CD4-positive, alpha-beta T cell treated with Interferon alpha-2 for 1 hour (primary cell): ENCODE data around the gene TMIE.

Experiments used
- DNase-seq, 2 donors: peaks; one replicate each; pipeline ENCODE4 v3.0.0-alpha.2; 2020 to 2022

The TMIE gene

DNA sequence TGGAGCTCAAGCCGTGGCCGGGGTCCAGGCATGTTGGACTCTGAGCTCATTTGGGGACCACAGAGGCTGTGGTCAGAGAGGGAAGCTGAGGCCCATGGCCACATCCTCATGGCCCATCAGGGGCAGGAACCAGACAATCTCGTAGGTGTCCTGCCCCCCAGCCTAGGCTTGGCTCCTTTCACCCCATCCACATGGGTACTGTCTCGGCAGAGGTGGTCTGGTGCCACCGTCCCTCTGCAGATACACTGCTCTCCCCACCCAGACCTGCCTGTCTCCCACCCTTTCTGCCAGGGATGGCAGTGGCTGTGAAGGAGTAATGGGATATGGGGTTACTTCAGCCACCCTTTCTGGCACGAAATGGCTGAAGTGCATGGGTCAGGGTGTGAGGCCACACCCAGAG is 8.5 kb downstream of the TMIE start:
- DNase-seq: no peak

GRCh38 chr3:46710229-46710628 is 9.0 kb downstream of the TMIE start:
- no peak for DNase-seq

DNA sequence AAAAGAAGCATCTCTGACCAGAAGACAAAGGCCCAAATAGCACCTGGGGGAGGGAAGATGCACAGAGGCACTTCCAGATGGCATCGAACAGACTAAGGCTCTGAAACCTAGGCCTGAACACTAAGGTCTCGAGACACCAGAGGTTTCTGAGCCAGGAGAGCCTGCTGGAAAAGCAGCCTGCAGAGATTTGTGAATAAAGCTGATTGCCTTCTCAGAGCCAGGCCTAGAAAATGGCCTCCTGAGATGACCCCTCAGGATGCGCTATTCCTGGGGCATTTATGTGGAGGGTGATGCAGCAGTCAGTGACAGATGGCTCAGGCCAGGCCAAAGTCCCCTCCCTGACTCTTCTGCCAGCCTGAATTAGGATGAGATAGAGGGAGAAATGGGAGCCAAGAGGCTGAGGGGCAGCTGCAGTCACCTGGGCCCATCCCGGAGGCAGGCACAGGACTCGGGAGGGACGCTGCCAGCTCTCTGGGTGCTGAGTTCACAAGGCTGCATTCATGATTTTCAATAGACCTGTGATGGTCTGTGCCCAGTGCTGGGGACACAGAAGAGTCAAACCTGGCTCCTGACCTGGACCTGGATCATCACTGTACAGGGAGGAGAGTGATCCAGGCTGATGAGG is 9.6 kb downstream of the TMIE start:
- DNase-seq: no peak

DNA sequence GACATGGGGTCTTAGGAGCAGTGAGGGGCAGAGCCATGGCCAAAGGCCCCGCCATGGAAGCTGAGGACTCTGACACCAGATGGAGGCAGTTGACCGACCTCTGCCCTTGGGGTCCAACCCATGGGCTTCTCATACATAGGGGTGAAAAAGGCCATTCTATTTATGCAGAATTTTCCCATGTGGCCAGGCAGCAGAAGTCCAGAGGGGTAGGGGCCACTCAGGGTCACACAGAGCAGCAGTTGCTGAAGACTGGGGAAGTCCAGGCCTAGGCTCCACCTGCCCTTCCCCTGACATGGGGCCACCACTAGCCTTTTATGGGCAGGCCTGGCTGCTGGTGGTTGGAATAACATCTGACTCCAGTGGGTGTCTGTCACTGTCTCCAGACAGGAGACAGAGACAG is 10.1 kb downstream of the TMIE start:
- DNase-seq: no peak

GRCh38 chr3:46711760-46712159 is 10.6 kb downstream of the TMIE start:
- no peak for DNase-seq

- no peak for DNase-seq
Observed at GRCh38 chr3:46712191-46713049, 11.2 kb downstream of the TMIE start.

- DNase-seq: no peak
Observed at GRCh38 chr3:46713050-46713897, 12.1 kb downstream of the TMIE start.

DNA sequence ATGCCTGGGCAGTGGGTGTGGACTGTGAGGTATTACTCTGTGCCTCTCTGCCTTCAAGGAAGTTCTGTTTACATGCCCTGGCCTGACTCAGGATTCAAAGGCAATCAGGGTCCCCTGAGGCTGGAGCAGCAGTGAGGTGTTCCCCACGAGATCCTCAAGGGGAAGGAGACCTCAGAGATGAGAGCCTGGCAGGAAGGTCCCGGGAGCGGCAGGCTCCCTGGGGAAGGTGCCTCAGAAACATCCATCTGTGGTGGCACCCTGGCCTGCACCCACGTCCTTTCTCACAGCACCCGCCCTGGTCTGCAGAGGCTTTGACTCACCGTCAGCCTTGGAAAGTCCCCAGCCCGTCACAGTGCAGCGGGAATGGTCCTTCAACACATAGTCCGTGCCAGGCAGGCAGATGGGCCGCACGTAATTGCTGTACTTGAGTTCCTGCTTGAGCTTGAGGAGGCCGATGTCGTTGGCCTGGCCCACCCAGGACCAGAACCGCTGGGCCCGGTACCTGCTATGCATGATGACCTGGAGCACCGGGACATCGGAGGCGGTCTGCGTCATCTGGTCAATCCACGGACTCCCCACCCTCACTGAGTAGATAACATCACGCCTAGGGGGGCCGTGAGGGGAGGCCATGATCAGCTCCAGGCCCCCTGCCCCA is 12.8 kb downstream of the TMIE start:
- DNase-seq: no peak

DNA sequence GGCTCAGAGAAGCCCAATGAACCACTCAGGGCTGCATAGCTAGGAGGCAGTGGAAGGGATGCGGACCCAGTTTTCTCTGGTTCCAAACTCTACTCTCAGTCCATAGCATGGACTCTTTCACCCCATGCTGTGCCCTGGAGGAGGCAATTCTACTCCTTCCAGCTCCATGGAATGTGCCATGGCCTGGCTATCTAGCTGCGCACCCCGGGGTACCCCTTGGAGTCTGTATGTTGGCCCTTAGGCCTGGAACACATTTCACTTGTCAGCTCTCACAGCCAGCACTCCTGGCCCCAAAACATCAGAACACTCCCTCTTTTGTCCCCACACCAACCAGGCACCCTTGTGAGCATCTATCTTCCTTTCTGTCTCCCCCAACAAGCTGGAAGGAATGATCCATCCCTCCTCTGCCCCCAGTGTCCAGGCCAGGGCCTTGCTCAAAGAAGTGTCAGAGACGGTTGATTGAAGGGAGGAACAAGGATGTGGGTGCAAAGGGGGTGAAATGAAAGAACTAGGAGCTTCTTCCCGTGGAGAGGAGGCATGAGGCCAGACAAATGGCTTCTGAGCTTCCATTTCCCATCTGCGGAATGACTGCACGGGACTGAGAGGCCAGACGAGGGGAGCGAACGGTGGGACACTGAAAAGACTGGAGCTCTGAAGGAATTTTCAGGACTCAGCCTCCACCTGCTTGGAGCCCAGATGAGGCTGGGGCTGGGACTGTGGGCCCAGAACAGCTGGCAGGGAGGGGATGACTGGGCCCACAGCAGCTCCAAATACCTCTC is 13.7 kb downstream of the TMIE start:
- no peak for DNase-seq

GRCh38 chr3:46715507-46716175 is 14.4 kb downstream of the TMIE start:
- DNase-seq: no peak

DNA sequence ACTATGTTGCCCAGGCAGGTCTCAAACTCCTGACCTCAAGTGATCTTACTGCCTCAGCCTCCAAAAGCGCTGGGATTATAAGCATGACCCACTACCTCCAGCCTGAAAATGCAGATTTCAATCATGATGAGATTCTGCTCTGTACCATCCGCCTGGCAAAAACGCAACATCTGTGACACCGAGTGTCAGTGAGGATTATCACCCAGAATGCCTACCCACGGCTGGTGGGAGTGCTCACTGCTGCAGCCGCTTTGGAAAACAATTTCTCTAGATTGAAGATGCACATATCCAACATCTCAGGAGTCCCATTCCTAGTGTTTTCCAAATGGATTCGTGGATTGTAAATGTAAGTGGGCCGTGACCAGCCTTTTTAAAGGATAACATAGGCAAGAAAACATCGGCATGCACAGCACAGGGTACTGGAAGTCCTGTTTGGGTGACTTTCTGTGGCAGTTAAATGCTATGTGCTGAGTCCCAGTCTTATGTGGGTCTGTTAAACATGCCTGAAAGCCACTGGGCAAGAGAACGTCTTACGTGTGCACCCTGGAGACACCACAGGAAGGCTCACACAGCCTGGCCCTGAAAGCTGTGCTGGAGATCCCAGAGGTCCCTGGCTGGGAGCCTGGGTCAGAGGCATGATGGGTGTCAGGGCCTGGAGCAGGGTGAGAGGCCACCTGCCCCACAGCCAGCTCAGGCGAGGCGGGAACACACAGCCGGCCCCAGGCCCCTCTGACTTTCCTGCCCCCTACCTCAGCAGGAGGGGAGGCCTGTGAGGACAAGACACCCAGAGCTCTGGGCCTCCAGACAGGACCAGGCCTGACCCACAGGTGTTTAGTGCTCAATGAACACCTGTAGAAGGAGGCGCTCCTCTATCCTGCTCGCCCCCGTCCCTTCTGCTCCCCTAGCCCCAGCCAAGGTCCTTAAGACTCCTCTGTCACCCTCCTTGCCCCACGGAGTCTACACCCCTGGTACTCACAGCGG is 15.6 kb downstream of the TMIE start:
- no peak for DNase-seq

DNA sequence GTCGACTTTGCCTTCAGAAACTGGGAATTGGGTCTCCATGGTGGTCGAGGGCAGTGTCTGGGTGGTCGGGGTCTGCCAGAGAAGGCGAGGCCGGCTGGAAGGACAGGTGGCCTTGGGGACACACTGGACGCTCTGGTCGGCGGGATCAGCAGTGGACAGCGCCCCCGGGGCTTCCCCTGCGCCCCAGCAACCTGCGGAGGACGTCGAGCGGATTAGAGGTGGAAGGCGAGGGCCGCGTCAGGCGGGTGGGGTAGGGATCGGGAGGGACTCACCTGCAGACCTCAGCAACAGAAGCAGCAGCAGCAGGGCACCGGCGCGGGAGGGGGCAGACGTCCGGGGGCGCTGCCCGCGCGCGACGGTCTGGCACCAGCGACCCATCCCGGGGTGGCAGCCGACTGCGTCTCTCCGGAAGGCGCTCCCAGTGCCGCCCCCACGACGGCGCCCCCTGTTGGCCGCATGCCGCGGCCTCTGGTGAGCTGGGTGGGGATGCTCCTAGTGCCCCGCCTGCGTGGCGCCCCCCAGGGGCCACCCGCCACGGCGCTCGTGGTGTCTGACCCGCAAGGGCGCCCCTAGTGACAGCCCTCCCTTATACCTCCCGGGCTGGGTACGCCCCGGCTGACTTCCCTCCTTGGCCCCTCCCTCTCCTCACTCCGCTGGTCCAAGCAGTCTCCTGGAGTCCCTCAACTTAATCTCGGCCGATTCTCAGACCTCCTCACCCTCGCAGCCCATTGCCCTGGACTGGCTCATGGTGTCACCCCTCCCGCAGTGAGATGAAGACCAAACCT is 16.4 kb downstream of the TMIE start, which contains the start of gene PRSS50:
Gene PRSS50 (minus strand): TSS at position 423 of the 785 bp plus-strand sequence. CDS start 45 bp downstream, at position 378.
- peak; percentile 9 to 16 for DNase-seq

DNA sequence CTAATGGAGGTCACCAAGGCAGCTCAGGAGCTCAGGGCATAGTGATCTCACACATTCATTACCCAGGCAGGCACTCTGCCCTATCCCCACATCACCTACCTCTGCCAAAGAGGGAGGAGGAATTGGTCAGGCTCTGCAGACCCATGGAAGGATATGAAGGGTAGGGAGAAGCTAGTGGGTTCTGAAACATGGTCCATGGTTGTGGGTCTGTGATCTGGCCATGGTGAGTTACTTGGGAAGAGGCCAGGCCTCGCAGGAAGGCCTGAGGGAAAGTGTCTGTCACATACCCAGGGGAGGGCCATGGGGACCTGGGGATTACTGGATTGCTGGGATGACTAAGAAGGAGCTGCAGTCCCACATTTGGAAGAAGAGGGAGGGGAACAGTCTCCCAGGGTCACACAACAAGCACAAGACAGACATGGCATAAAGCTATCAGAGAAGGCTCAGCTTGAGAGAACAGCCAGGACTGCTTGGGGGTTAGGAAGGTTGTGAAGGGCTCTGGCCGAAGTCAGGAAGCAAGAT is 17.9 kb downstream of the TMIE start:
- DNase-seq: no peak

DNA sequence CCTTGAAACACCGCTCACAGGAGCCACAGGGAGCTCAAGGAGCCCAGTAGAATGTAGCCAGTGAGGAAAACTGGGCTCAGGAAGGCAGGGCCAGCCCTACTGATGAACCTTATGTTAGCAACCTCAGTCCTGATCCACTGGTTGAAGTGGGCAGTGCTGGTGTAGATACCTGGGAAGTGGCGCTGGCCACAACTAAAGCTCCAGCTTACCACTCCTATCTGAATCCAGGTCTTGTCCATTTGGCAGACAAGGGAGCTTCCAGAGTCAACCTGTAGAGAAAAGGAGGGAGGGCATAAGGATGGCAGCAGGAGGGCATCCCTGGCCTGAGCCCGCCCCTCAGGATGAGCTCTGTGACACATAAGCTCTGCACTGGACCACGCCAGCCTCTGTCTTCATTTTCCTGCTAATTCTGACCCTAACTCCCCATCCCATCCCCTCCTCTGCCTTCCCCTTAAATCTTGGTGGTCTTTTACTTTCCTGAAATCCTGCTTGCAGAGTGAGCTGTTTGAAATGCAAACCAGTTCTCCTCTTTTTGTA is 18.6 kb downstream of the TMIE start:
- DNase-seq: no peak

DNA sequence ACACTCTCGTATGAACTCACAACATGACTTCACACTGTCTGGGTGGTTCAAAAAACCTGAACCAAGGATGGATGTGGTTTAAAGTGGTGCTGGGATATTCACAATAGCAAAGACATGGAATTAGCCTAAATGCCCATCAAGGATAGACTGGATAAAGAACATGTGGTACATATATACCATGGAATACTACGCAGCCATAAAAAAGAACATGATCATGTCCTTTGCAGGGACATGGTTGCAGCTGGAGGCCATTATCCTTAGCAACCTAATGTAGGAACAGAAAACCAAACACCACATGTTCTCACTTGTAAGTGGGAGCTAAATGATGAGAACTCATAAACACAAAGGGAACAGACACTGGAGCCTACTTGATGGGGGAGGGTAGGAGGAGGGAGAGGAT is 19.8 kb downstream of the TMIE start:
- DNase-seq: no peak

GRCh38 chr3:46722443-46722842 is 21.3 kb downstream of the TMIE start:
- DNase-seq: no peak

GRCh38 chr3:46724424-46724823 is 23.2 kb downstream of the TMIE start:
- DNase-seq: no peak

DNA sequence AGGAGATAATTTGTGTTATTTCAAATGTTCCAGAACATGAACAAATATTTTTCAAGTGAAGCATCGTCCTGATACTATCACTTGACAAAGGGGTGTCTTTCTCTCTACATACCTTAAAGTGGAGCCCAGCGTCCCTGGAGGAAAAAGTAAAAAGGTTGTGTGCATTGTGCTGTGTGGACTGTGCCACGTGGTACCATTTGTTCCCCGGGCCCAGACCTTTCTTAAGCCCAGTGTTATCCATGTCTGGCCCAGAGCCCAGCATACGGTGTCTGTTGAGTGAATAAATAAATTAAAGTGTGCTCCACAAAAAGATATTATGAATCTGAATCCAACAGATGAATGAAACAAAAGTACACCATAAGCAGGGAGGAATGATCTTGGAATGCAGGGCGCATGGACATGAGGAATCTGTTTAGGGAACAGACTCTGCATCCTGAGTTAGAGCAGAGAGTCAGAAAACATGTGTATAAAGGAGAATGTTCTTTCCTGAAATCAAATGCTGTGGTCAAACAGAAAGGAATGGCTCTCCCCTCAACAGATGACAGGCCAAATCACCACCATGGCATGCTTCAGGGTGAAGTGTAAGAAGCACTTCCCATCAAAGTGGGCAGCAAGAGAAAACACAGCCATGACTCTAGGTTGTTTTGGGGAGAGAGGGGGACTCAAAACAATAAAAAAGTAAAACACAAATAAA is 24.6 kb downstream of the TMIE start:
- DNase-seq: no peak
